ENCODE data around the gene OTUD7B. TPM values are rescaled to one million over a fixed set of nuclear protein-coding genes. Genes with fewer than 3 reads are reported as not detected.

OTUD7B gene
- total RNA-seq, 1 experiment from 2014 or later: 11.5 TPM

- BruUV-seq (replicated peaks): no TSS peak
- peak overlapping the region; percentile 79 for H3K9ac ChIP-seq (ENCODE audit: low read length)
- peaks cover 27% of the 10 kb centered on the region for H3K4me1 ChIP-seq (ENCODE audit: insufficient read depth, low read length)
- peak; percentile 79 for TF ChIP-seq CTCF (conservative IDR thresholded peaks at IDR 0.05; ENCODE audit: low read depth, low read length)
- TF ChIP-seq EZH2 (IDR thresholded peaks at IDR 0.05; ENCODE audit: low read length, unreplicated experiment): no peak
- peak overlapping the region; percentile 75 for H2AFZ ChIP-seq (ENCODE audit: low read length)
- ChIA-PET CTCF (interaction anchor here (0.6 to 1.4 kb wide), 6 partner anchors 37 to 299 kb away, joined by 3 to 8 read pairs (median 4); no protein-coding TSS in a partner anchor), POLR2A (ENCODE audit: unreplicated experiment) (interaction anchor here (0.5 to 1.3 kb wide), 8 partner anchors 39 to 1366 kb away, joined by 3 to 9 read pairs (median 5); no protein-coding TSS in a partner anchor)
- no peaks in the 10 kb centered on the region for H3K36me3 ChIP-seq (ENCODE audit: low read depth, low read length)
- peaks cover 19% of the 10 kb centered on the region; the same call in 1 of the 2 replicates for H3K79me2 ChIP-seq (ENCODE audit: low read length)
- no peaks in the 10 kb centered on the region for H3K9me3 ChIP-seq (ENCODE audit: low read length)
- peak; percentile 95 for DNase-seq
- H4K20me1 ChIP-seq (ENCODE audit: low read length): no peaks in the 10 kb centered on the region
- H3K4me3 ChIP-seq (ENCODE audit: low read length): peak overlapping the region; percentile 77
- peak overlapping the region; percentile 91 for H3K4me2 ChIP-seq (ENCODE audit: low read length)
- peak overlapping the region; percentile 93 for H3K27ac ChIP-seq (ENCODE audit: low read length)
- no peaks in the 10 kb centered on the region for H3K27me3 ChIP-seq (ENCODE audit: low read length)
- H3K9me2 ChIP-seq (replicated peaks; ENCODE audit: low read length): no peaks in the 10 kb centered on the region
- intact Hi-C loops (cut with micrococcal nuclease): loop anchor here (1.0 kb wide), 3 partner anchors 51 to 179 kb away; partner anchors contain the start of gene VPS45
- peak; percentile 19 for ATAC-seq
- H3F3A ChIP-seq (ENCODE audit: low read length, unreplicated experiment): peaks cover 12% of the 10 kb centered on the region
These were observed 122.1 kb downstream of the OTUD7B start for GRCh38 chr1:149888247-149888998.

Other genes starting within 250 kb of the OTUD7B start
- not detected in 2 replicates for gene FCGR1A, start 228.0 kb downstream of the OTUD7B start, total RNA-seq (2014; rRNA removed)
- 27.6 and 38.6 TPM in 2 replicates for gene BOLA1, start 111.2 kb downstream of the OTUD7B start, total RNA-seq (2014; rRNA removed)
- gene SV2A, start 92.9 kb downstream of the OTUD7B start, total RNA-seq (2014; rRNA removed): not detected in 2 replicates
- 23.5 and 28.1 TPM in 2 replicates for gene SF3B4, start 82.9 kb downstream of the OTUD7B start, total RNA-seq (2014; rRNA removed)
- gene MTMR11, start 73.8 kb downstream of the OTUD7B start, total RNA-seq (2014; rRNA removed): 5.1 and 7.0 TPM in 2 replicates
- 39.5 and 47.8 TPM in 2 replicates for gene VPS45, start 57.0 kb upstream of the OTUD7B start, total RNA-seq (2014; rRNA removed)
- 13.8 and 29.5 TPM in 2 replicates for gene PLEKHO1, start 139.2 kb upstream of the OTUD7B start, total RNA-seq (2014; rRNA removed)
- 42.0 and 47.4 TPM in 2 replicates for gene ANP32E, start 225.4 kb upstream of the OTUD7B start, total RNA-seq (2014; rRNA removed)
- gene CA14, start 247.0 kb upstream of the OTUD7B start, total RNA-seq (2014; rRNA removed): not detected in 2 replicates

Measured in PC-3 (cell line).